ENCODE data around the gene CD38. TPM values are rescaled to one million over a fixed set of nuclear protein-coding genes. Genes with fewer than 3 reads are reported as not detected.
"Not testable (repeated sequence)": the region's sequence is repeated elsewhere in the genome, so short reads cannot be mapped to it uniquely, and the experiment has no call there.

Gene CD38
- total and polyA plus RNA-seq, 2 donors (not counting 1 experiment from before 2014, with no cell fraction given): 0.02 TPM; not detected in 1

DNA sequence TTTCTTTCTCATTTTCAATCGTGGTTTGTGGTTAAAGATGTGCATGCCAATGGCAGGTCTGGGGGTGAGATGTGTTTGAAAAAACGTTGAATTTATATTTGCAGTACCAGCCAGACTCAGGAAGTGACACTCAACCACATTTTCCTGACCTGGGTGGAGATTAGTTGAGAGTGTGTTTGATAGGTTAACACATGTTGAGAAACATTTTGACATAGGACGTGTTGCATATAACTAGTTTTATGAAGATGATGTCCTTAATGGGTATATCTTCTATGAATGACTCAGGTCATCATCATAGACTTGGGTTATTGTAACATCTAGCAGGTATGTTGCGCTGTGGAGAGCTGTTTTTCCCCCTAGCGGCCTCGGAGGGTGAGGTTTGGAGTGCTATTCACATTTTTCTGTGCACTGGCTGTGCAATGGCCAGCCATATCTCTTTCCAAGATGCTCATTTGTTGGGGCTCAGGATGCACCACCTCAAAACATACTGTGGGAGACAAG is 21.7 kb upstream of the CD38 start:
- no peaks in the 10 kb centered on the region for H3K36me3 ChIP-seq (ENCODE audit: control insufficient read depth, insufficient read depth, low read length)

DNA sequence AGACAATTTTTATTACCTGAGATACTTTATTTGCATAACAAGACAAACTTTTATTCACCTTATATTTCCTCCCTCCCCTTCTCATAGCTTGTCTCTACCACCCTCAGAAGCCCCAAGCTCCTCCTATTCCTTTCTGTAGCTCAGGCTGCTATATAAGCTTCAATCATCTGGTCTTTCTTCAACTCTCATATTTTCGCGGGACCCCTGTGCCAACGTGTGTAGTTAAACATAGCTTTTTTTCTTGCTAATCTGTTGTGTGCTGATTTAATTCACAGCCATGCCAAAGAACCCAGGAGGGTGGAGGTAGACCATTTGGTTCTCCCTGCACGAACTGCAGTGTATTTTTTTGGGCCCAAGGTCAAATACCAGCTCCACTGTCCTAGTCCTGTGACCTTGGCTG is 21.1 kb upstream of the CD38 start:
- Histone ChIP-seq H2AFZ (ENCODE audit: low read length) (no peak overlapping the region), H3K9ac (ENCODE audit: insufficient read depth, low read length) (no peak overlapping the region), H3K4me3 (replicated peaks in 1 of 4; ENCODE audit: control extremely low read depth in 1 of 4, insufficient read depth in 1 of 4, low read depth in 3 of 4, low read length in 4 of 4) (no peak overlapping the region), H3K4me1 (ENCODE audit: control insufficient read depth, extremely low read depth, insufficient read depth, low read length) (no peaks in the 10 kb centered on the region), H3K79me2 (ENCODE audit: control insufficient read depth, insufficient read depth, low read length) (no peaks in the 10 kb centered on the region), H4K20me1 (ENCODE audit: control insufficient read depth, extremely low read depth, insufficient read depth, low read length) (no peaks in the 10 kb centered on the region), H3K27ac (ENCODE audit: insufficient read depth, low read length) (no peak overlapping the region), H3K9me3 (ENCODE audit: control insufficient read depth, insufficient read depth, low read depth, low read length) (no peaks in the 10 kb centered on the region), H3K4me2 (ENCODE audit: extremely low read depth, insufficient read depth, low read length) (no peak overlapping the region), H3K27me3 (ENCODE audit: control insufficient read depth, insufficient read depth, low read length) (no peaks in the 10 kb centered on the region), H3K36me3 (ENCODE audit: control insufficient read depth, insufficient read depth, low read length) (no peaks in the 10 kb centered on the region)
- TF ChIP-seq, protein P1, sequence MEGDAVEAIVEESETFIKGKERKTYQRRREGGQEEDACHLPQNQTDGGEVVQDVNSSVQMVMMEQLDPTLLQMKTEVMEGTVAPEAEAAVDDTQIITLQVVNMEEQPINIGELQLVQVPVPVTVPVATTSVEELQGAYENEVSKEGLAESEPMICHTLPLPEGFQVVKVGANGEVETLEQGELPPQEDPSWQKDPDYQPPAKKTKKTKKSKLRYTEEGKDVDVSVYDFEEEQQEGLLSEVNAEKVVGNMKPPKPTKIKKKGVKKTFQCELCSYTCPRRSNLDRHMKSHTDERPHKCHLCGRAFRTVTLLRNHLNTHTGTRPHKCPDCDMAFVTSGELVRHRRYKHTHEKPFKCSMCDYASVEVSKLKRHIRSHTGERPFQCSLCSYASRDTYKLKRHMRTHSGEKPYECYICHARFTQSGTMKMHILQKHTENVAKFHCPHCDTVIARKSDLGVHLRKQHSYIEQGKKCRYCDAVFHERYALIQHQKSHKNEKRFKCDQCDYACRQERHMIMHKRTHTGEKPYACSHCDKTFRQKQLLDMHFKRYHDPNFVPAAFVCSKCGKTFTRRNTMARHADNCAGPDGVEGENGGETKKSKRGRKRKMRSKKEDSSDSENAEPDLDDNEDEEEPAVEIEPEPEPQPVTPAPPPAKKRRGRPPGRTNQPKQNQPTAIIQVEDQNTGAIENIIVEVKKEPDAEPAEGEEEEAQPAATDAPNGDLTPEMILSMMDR (conservative IDR thresholded peaks at IDR 0.05 in 1 of 2, IDR thresholded peaks at IDR 0.05 in 1 of 2; ENCODE audit: low read depth in 1 of 2, low read length in 2 of 2): no peak
- TF ChIP-seq EZH2 (IDR thresholded peaks at IDR 0.05; ENCODE audit: low read length, missing control alignments): no peak
- no peak for DNase-seq (ENCODE audit: low read depth in 2 of 2)

More for the DNA sequence above, 21.7 kb upstream of the CD38 start:
- H3K4me3 ChIP-seq (replicated peaks in 1 of 4; ENCODE audit: control extremely low read depth in 1 of 4, insufficient read depth in 1 of 4, low read depth in 3 of 4, low read length in 4 of 4): no peak overlapping the region
- H3K9me3 ChIP-seq (ENCODE audit: control insufficient read depth, insufficient read depth, low read depth, low read length): no peaks in the 10 kb centered on the region
- H3K9ac ChIP-seq (ENCODE audit: insufficient read depth, low read length): no peak overlapping the region
- peak; percentile 52 to 72 for DNase-seq (ENCODE audit: low read depth in 2 of 2)
- H3K4me2 ChIP-seq (ENCODE audit: extremely low read depth, insufficient read depth, low read length): no peak overlapping the region
- H4K20me1 ChIP-seq (ENCODE audit: control insufficient read depth, extremely low read depth, insufficient read depth, low read length): no peaks in the 10 kb centered on the region
- H3K4me1 ChIP-seq (ENCODE audit: control insufficient read depth, extremely low read depth, insufficient read depth, low read length): no peaks in the 10 kb centered on the region
- no peaks in the 10 kb centered on the region for H3K27me3 ChIP-seq (ENCODE audit: control insufficient read depth, insufficient read depth, low read length)
- no peak overlapping the region for H2AFZ ChIP-seq (ENCODE audit: low read length)
- no peaks in the 10 kb centered on the region for H3K79me2 ChIP-seq (ENCODE audit: control insufficient read depth, insufficient read depth, low read length)
- H3K27ac ChIP-seq (ENCODE audit: insufficient read depth, low read length): no peak overlapping the region
- no peak for TF ChIP-seq EZH2 (IDR thresholded peaks at IDR 0.05; ENCODE audit: low read length, missing control alignments)
- TF ChIP-seq, protein P1 (conservative IDR thresholded peaks at IDR 0.05 in 1 of 2, IDR thresholded peaks at IDR 0.05 in 1 of 2; ENCODE audit: low read depth in 1 of 2, low read length in 2 of 2): peak in 1 of 2 donors; percentile 24

DNA sequence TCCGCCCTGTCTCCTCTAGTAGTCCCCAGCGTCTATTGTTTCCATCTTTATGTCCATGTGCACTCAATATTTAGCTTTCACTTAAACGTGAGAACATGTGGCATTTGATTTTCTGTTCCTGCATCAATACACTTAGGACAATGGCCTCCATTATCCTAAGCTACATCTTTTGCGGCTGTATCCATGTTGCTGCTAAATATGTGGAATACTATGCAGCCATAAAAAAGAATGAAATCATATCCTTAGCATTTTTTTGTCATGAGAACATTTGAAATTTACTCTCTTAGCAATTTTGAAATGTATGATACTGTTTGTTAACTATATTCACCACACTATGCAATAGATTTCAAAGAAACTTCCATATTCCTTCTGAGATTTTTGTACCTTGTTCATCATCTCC is 19.8 kb upstream of the CD38 start:
- no peak overlapping the region for H3K4me2 ChIP-seq (ENCODE audit: extremely low read depth, insufficient read depth, low read length)
- H2AFZ ChIP-seq (ENCODE audit: low read length): no peak overlapping the region
- no peaks in the 10 kb centered on the region for H4K20me1 ChIP-seq (ENCODE audit: control insufficient read depth, extremely low read depth, insufficient read depth, low read length)
- H3K79me2 ChIP-seq (ENCODE audit: control insufficient read depth, insufficient read depth, low read length): no peaks in the 10 kb centered on the region
- H3K27ac ChIP-seq (ENCODE audit: insufficient read depth, low read length): no peak overlapping the region
- H3K4me3 ChIP-seq (replicated peaks in 1 of 4; ENCODE audit: control extremely low read depth in 1 of 4, insufficient read depth in 1 of 4, low read depth in 3 of 4, low read length in 4 of 4): no peak overlapping the region
- H3K9ac ChIP-seq (ENCODE audit: insufficient read depth, low read length): no peak overlapping the region
- no peaks in the 10 kb centered on the region for H3K9me3 ChIP-seq (ENCODE audit: control insufficient read depth, insufficient read depth, low read depth, low read length)
- no peaks in the 10 kb centered on the region for H3K4me1 ChIP-seq (ENCODE audit: control insufficient read depth, extremely low read depth, insufficient read depth, low read length)
- no peaks in the 10 kb centered on the region for H3K27me3 ChIP-seq (ENCODE audit: control insufficient read depth, insufficient read depth, low read length)
- TF ChIP-seq, protein P1 (conservative IDR thresholded peaks at IDR 0.05 in 1 of 2, IDR thresholded peaks at IDR 0.05 in 1 of 2; ENCODE audit: low read depth in 1 of 2, low read length in 2 of 2): no peak
- no peak for DNase-seq (ENCODE audit: low read depth in 2 of 2)
- no peaks in the 10 kb centered on the region for H3K36me3 ChIP-seq (ENCODE audit: control insufficient read depth, insufficient read depth, low read length)

DNA sequence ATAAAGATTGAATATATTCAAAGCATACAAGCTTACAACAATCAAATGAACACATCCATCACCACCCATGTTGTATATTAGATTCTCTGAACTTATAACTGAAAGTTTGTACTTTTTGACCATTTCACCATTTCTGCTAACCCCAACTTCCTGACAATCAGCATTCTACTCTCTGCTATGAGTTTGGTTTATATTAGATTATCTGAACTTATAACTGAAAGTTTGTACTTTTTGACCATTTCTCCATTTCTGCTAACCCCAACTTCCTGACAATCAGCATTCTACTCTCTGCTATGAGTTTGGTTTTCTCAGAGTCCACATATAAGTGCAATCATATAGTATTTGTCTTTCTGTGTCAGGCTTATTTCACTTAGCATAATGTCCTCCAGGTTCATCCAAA is 15.7 kb upstream of the CD38 start:
- H3K27ac ChIP-seq (ENCODE audit: insufficient read depth, low read length); H2AFZ ChIP-seq (ENCODE audit: low read length); H4K20me1 ChIP-seq (ENCODE audit: control insufficient read depth, extremely low read depth, insufficient read depth, low read length): not testable (repeated sequence)

More for the DNA sequence above, 15.7 kb upstream of the CD38 start:
- H3K9ac ChIP-seq (ENCODE audit: insufficient read depth, low read length); H3K36me3 ChIP-seq (ENCODE audit: control insufficient read depth, insufficient read depth, low read length); H3K4me1 ChIP-seq (ENCODE audit: control insufficient read depth, extremely low read depth, insufficient read depth, low read length); H3K4me2 ChIP-seq (ENCODE audit: extremely low read depth, insufficient read depth, low read length); H3K9me3 ChIP-seq (ENCODE audit: control insufficient read depth, insufficient read depth, low read depth, low read length); H3K27me3 ChIP-seq (ENCODE audit: control insufficient read depth, insufficient read depth, low read length); H3K4me3 ChIP-seq (replicated peaks in 1 of 4; ENCODE audit: control extremely low read depth in 1 of 4, insufficient read depth in 1 of 4, low read depth in 3 of 4, low read length in 4 of 4); DNase-seq (ENCODE audit: low read depth in 2 of 2); H3K79me2 ChIP-seq (ENCODE audit: control insufficient read depth, insufficient read depth, low read length): not testable (repeated sequence)

Measured in fibroblast of lung (primary cell).